Measurements from ENCODE around the gene CIAO2B. TPM values are rescaled to one million over a fixed set of nuclear protein-coding genes. Genes with fewer than 3 reads are reported as not detected.

CIAO2B gene
- total RNA-seq, 1 experiment from 2014 or later, result 83.0 TPM

GRCh38 chr16:66910175-66910940, 23.8 kb downstream of the CIAO2B start:
- H3K27me3 Mint-ChIP-seq (ENCODE audit: low read depth), result peaks cover 32% of the 10 kb centered on the region
- no CpG with 5 or more reads among the region's 14 CpGs for WGBS (ENCODE audit: extremely low coverage, insufficient read length, low lambda C conversion rate)
- no peak overlapping the region for H3K4me3 Mint-ChIP-seq

More at GRCh38 chr16:66910175-66910940, 23.8 kb downstream of the CIAO2B start:
- Histone ChIP-seq H3K9ac (ENCODE audit: extremely low read depth, insufficient read length, low read length) (no peak overlapping the region), H3K4me2 (ENCODE audit: insufficient read depth, insufficient read length, low read length) (no peak overlapping the region), H3K27ac (ENCODE audit: insufficient read length, low read depth, low read length) (no peak overlapping the region), H3K23ac (ENCODE audit: insufficient read length, low read depth, low read length) (no peak overlapping the region), H3K79me1 (ENCODE audit: insufficient read depth, low read depth, low read length, poor library complexity, severe bottlenecking) (no peaks in the 10 kb centered on the region), H3K18ac (ENCODE audit: insufficient read length, low read depth, low read length) (no peak overlapping the region), H4K20me1 (ENCODE audit: control insufficient read depth, insufficient read depth, insufficient read length) (no peaks in the 10 kb centered on the region), H3K23me2 (ENCODE audit: insufficient read length, low read depth, low read length, poor library complexity, severe bottlenecking) (no peaks in the 10 kb centered on the region), H2BK120ac (ENCODE audit: low read depth, low read length, poor library complexity, severe bottlenecking) (no peak overlapping the region), H4K5ac (ENCODE audit: insufficient read length, low read depth, low read length) (no peak overlapping the region), H3K79me2 (ENCODE audit: insufficient read depth, low read length) (no peaks in the 10 kb centered on the region), H2AFZ (ENCODE audit: low read length) (no peak overlapping the region), H3K56ac (ENCODE audit: insufficient read length, low read depth, low read length) (no peak overlapping the region), H3K9me3 (ENCODE audit: control insufficient read depth, low read depth, low read length) (no peaks in the 10 kb centered on the region), H3K27me3 (ENCODE audit: insufficient read depth, low read length) (no peaks in the 10 kb centered on the region), H3K4ac (ENCODE audit: low read depth, low read length) (no peak overlapping the region), H2BK20ac (ENCODE audit: low read depth, low read length, poor library complexity, severe bottlenecking) (no peak overlapping the region), H4K8ac (replicated peaks; ENCODE audit: insufficient read length, low read depth, low read length) (no peak overlapping the region), H2BK12ac (ENCODE audit: insufficient read length, low read depth, low read length) (no peak overlapping the region), H4K91ac (ENCODE audit: insufficient read length, low read depth, low read length) (no peak overlapping the region), H3K14ac (ENCODE audit: insufficient read depth, low read length) (no peak overlapping the region), H3K4me1 (ENCODE audit: insufficient read depth, low read length) (no peaks in the 10 kb centered on the region), H3T11ph (ENCODE audit: low read length) (no peak overlapping the region), H2AK5ac (ENCODE audit: insufficient read length, low read length) (no peak overlapping the region), H2BK15ac (ENCODE audit: low read depth, low read length) (no peak overlapping the region), H2BK5ac (ENCODE audit: insufficient read length, low read length) (no peak overlapping the region)
- H3K4me1 Mint-ChIP-seq, result peaks cover 2 to 12% of the 10 kb centered on the region in 2 experiments; a peak in 3 of 4 replicates
- TF ChIP-seq, protein P1, sequence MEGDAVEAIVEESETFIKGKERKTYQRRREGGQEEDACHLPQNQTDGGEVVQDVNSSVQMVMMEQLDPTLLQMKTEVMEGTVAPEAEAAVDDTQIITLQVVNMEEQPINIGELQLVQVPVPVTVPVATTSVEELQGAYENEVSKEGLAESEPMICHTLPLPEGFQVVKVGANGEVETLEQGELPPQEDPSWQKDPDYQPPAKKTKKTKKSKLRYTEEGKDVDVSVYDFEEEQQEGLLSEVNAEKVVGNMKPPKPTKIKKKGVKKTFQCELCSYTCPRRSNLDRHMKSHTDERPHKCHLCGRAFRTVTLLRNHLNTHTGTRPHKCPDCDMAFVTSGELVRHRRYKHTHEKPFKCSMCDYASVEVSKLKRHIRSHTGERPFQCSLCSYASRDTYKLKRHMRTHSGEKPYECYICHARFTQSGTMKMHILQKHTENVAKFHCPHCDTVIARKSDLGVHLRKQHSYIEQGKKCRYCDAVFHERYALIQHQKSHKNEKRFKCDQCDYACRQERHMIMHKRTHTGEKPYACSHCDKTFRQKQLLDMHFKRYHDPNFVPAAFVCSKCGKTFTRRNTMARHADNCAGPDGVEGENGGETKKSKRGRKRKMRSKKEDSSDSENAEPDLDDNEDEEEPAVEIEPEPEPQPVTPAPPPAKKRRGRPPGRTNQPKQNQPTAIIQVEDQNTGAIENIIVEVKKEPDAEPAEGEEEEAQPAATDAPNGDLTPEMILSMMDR (conservative IDR thresholded peaks at IDR 0.05), result no peak
- no peak overlapping the region for H3K27ac Mint-ChIP-seq
- no peaks in the 10 kb centered on the region for H3K36me3 Mint-ChIP-seq (ENCODE audit: insufficient read depth in 1 of 3, low read depth in 3 of 3)
- H3K9me3 Mint-ChIP-seq, result no peaks in the 10 kb centered on the region
- DNase-seq, result no peak
